Coronary artery (tissue), 2 donors: ENCODE results near the gene RNF38.

Experiments
- DNase-seq: peaks from one replicate; pipeline ENCODE4 v3.0.0-alpha.2; 2017; ENCODE audit warnings: low spot score
- H3K27ac ChIP-seq, 2 donors: fragments of 200-600 bp; sonication (generic); one replicate each; pipeline ENCODE4 v1.5.1; 2016 to 2019
- H3K4me3 ChIP-seq: fragments of 200-600 bp; sonication (generic); 2 replicates; pipeline ENCODE4 v1.5.1; 2016; ENCODE audit warnings: mild to moderate bottlenecking, moderate library complexity
- TF ChIP-seq, protein P1 (sequence below): fragments of 200-600 bp; sonication (generic); IDR thresholded peaks from one replicate; pipeline ENCODE4 v1.5.1; 2019; ENCODE audit warnings: antibody characterized with exemption

Gene RNF38

GRCh38 chr9:36319183-36319582 lies 80.9 kb downstream of the RNF38 start:
- TF ChIP-seq, protein P1, sequence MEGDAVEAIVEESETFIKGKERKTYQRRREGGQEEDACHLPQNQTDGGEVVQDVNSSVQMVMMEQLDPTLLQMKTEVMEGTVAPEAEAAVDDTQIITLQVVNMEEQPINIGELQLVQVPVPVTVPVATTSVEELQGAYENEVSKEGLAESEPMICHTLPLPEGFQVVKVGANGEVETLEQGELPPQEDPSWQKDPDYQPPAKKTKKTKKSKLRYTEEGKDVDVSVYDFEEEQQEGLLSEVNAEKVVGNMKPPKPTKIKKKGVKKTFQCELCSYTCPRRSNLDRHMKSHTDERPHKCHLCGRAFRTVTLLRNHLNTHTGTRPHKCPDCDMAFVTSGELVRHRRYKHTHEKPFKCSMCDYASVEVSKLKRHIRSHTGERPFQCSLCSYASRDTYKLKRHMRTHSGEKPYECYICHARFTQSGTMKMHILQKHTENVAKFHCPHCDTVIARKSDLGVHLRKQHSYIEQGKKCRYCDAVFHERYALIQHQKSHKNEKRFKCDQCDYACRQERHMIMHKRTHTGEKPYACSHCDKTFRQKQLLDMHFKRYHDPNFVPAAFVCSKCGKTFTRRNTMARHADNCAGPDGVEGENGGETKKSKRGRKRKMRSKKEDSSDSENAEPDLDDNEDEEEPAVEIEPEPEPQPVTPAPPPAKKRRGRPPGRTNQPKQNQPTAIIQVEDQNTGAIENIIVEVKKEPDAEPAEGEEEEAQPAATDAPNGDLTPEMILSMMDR, result no peak

GRCh38 chr9:36318212-36318802 lies 81.8 kb downstream of the RNF38 start:
- TF ChIP-seq, protein P1, result no peak
- no peak for DNase-seq
- Histone ChIP-seq H3K27ac (no peak overlapping the region), H3K4me3 (no peak overlapping the region)

More at GRCh38 chr9:36319183-36319582, 80.9 kb downstream of the RNF38 start:
- DNase-seq, result no peak
- Histone ChIP-seq H3K27ac (no peak overlapping the region), H3K4me3 (no peak overlapping the region)

- TF ChIP-seq, protein P1, result no peak
- Histone ChIP-seq H3K27ac (no peak overlapping the region), H3K4me3 (no peak overlapping the region)
- no peak for DNase-seq
These were observed 82.3 kb downstream of the RNF38 start for GRCh38 chr9:36317766-36318165.

DNA sequence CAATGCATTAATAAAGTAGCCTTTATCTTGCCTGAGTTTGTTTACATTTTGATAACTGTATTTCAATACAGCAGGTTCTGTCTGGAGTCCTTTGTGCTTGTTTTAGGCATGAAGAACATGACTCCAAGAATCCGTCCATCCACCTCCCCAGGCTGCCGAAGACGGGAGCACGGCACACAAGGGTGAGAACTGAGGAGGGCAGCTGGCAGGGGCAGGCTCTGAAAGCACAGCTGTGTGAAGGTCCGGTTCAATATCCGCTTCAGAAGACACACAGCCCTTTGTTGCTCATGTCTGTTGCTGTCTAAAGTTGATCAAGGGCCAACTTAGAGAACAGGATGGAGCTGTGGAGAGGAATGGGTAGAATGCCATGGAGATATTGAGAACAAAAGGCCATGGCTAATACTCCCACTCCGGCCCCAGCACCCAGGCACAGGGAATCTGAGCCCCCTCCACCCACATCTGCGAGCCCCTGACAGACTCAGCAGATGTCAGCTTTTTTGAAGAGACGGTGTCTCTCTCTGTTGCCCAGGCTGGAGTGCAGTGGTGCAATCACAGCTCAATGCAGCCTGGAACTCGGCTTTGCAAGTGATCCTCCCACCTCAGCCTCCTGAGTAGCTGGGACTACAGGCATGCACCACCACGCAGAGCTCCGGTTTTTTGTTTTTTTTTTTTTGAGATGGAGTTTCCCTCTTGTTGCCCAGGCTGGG lies 83.3 kb downstream of the RNF38 start:
- no peak overlapping the region for H3K27ac ChIP-seq
- no peak overlapping the region for H3K4me3 ChIP-seq
- no peak for DNase-seq
- TF ChIP-seq, protein P1, result no peak

DNA sequence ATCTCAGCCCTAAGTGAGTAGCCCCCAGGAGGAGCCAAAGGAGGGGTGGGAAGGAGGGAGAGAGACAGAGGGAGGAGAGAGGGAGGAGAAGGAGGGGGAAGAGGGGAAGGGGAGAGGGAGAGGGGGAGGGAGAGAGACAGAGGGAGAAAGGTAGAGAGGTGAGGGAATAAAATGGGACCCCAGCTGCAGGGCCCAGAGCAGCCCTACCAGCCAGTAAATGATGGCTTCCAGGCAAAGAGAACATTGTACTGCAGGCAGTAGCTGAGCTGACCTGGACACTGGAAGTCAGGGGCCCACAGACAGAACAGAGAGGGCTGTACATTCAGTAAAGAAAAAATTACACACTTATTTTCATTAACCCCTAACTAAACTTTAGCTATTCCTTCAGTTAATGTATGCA lies 84.0 kb downstream of the RNF38 start:
- Histone ChIP-seq H3K4me3 (no peak overlapping the region), H3K27ac (no peak overlapping the region)
- TF ChIP-seq, protein P1, result no peak
- no peak for DNase-seq

GRCh38 chr9:36315283-36315682 lies 84.8 kb downstream of the RNF38 start:
- TF ChIP-seq, protein P1, result no peak
- no peak overlapping the region for H3K27ac ChIP-seq
- DNase-seq, result no peak

GRCh38 chr9:36314740-36315139 lies 85.3 kb downstream of the RNF38 start:
- no peak overlapping the region for H3K27ac ChIP-seq
- no peak overlapping the region for H3K4me3 ChIP-seq
- DNase-seq, result no peak
- TF ChIP-seq, protein P1, result no peak

More at GRCh38 chr9:36315283-36315682, 84.8 kb downstream of the RNF38 start:
- no peak overlapping the region for H3K4me3 ChIP-seq
